Activated CD4-positive, CD25-positive, alpha-beta regulatory T cell treated with anti-CD3 and anti-CD28 coated beads, Interleukin-2, amount 50 U/mL, for 72 hours (primary cell): ENCODE data around the gene ZFHX3.

Experiments used
- DNase-seq: peaks from one replicate; pipeline ENCODE4 v3.0.0; 2021

The ZFHX3 gene

GRCh38 chr16:72969812-72970211, 78.1 kb downstream of the ZFHX3 start:
- DNase-seq: no peak

GRCh38 chr16:72969146-72969545, 78.8 kb downstream of the ZFHX3 start:
- DNase-seq: no peak

GRCh38 chr16:72967941-72968340, 80.0 kb downstream of the ZFHX3 start:
- DNase-seq: no peak

GRCh38 chr16:72963533-72964315, 84.2 kb downstream of the ZFHX3 start:
- no peak for DNase-seq

GRCh38 chr16:72962347-72962746, 85.6 kb downstream of the ZFHX3 start:
- DNase-seq: no peak

- DNase-seq: no peak
Observed at GRCh38 chr16:72961863-72962262, 86.1 kb downstream of the ZFHX3 start.

- DNase-seq: no peak
Observed at GRCh38 chr16:72961115-72961832, 86.7 kb downstream of the ZFHX3 start.

GRCh38 chr16:72960101-72960500, 87.8 kb downstream of the ZFHX3 start:
- DNase-seq: no peak

GRCh38 chr16:72959301-72959996, 88.5 kb downstream of the ZFHX3 start:
- DNase-seq: no peak

GRCh38 chr16:72958522-72959076, 89.3 kb downstream of the ZFHX3 start:
- DNase-seq: no peak

GRCh38 chr16:72957303-72958277, 90.3 kb downstream of the ZFHX3 start:
- DNase-seq: no peak

GRCh38 chr16:72956124-72957064, 91.5 kb downstream of the ZFHX3 start:
- no peak for DNase-seq

GRCh38 chr16:72952811-72953271, 95.1 kb downstream of the ZFHX3 start:
- DNase-seq: no peak

GRCh38 chr16:72952404-72952803, 95.5 kb downstream of the ZFHX3 start:
- DNase-seq: no peak

- DNase-seq: no peak
Observed at GRCh38 chr16:72951916-72952315, 96.0 kb downstream of the ZFHX3 start.

- no peak for DNase-seq
Observed at GRCh38 chr16:72950669-72951068, 97.3 kb downstream of the ZFHX3 start.

- DNase-seq: no peak
Observed at GRCh38 chr16:72948238-72948829, 99.6 kb downstream of the ZFHX3 start.

GRCh38 chr16:72947379-72948237, 100.3 kb downstream of the ZFHX3 start:
- no peak for DNase-seq

- no peak for DNase-seq
Observed at GRCh38 chr16:72946474-72947194, 101.3 kb downstream of the ZFHX3 start.
